GM23338 (cell line): ENCODE results near the gene SIK2. TPM values are rescaled to one million over a fixed set of nuclear protein-coding genes. Genes with fewer than 3 reads are reported as not detected.

ENCODE experiments used
- ATAC-seq: fragments of 200-7000 bp; cut with Tn5 transposase; 3 replicates; pipeline ENCODE4 v1.9.1; 2020
- DNase-seq: peaks from one replicate; pipeline ENCODE4 v3.0.0-alpha.2; 2015; ENCODE audit warnings: low spot score
- H2AFZ ChIP-seq: fragments of 200-600 bp; sonication (generic); 2 replicates; pipeline ENCODE4 v1.8.0; 2016; ENCODE audit warnings: antibody characterized with exemption, mild to moderate bottlenecking, moderate library complexity
- H3F3A ChIP-seq: fragments of 200-600 bp; sonication (generic); replicated peaks from 2 replicates; pipeline ENCODE4 v1.8.0; 2017; ENCODE audit warnings: antibody characterized with exemption, mixed run types, low read depth
- H3K27ac ChIP-seq: fragments of 200-600 bp; sonication (generic); 2 replicates; pipeline ENCODE4 v1.6.1; 2016; ENCODE audit warnings: low read depth
- H3K27me3 ChIP-seq: fragments of 200-600 bp; sonication (generic); 2 replicates; pipeline ENCODE4 v1.8.0; 2016; ENCODE audit warnings: mild to moderate bottlenecking, mixed run types, moderate library complexity; ENCODE audit not compliant: insufficient read depth
- H3K36me3 ChIP-seq: fragments of 200-600 bp; sonication (generic); 2 replicates; pipeline ENCODE4 v1.8.0; 2016; ENCODE audit warnings: mild to moderate bottlenecking; ENCODE audit not compliant: insufficient read depth
- H3K4me1 ChIP-seq: fragments of 200-600 bp; sonication (generic); 2 replicates; pipeline ENCODE4 v1.8.0; 2016; ENCODE audit warnings: mild to moderate bottlenecking, moderate library complexity; ENCODE audit not compliant: insufficient read depth
- H3K4me2 ChIP-seq: fragments of 200-600 bp; sonication (generic); 2 replicates; pipeline ENCODE4 v1.7.1; 2017; ENCODE audit warnings: mixed run types
- H3K4me3 ChIP-seq: fragments of 200-600 bp; sonication (generic); 2 replicates; pipeline ENCODE4 v1.6.1; 2016; ENCODE audit warnings: mixed run types
- H3K79me2 ChIP-seq: fragments of 200-600 bp; sonication (generic); replicated peaks from 2 replicates; pipeline ENCODE4 v1.8.0; 2017; ENCODE audit warnings: mild to moderate bottlenecking; ENCODE audit not compliant: insufficient read depth
- H3K9me2 ChIP-seq: fragments of 200-600 bp; sonication (generic); 2 replicates; pipeline ENCODE4 v1.8.0; 2017; ENCODE audit not compliant: insufficient read depth
- H4K20me1 ChIP-seq: fragments of 200-600 bp; sonication (generic); replicated peaks from 2 replicates; pipeline ENCODE4 v1.8.0; 2017; ENCODE audit warnings: mild to moderate bottlenecking; ENCODE audit not compliant: insufficient read depth
- H3K27ac Mint-ChIP-seq: 2 replicates; pipeline ENCODE4 v1.8.0; 2020; ENCODE audit warnings: inconsistent platforms, mild to moderate bottlenecking, moderate library complexity, mixed read lengths
- H3K27me3 Mint-ChIP-seq: 3 replicates; pipeline ENCODE4 v1.8.0; 2022; ENCODE audit warnings: low read depth, mild to moderate bottlenecking, moderate library complexity, mixed read lengths, inconsistent platforms; ENCODE audit not compliant: insufficient read depth, poor library complexity
- H3K36me3 Mint-ChIP-seq: 3 replicates; pipeline ENCODE4 v1.8.0; 2021; ENCODE audit warnings: low read depth, mild to moderate bottlenecking, inconsistent platforms, moderate library complexity, mixed read lengths
- H3K4me1 Mint-ChIP-seq: 3 replicates; pipeline ENCODE4 v1.8.0; 2020; ENCODE audit warnings: mild to moderate bottlenecking, inconsistent platforms, mixed read lengths
- H3K4me3 Mint-ChIP-seq: 3 replicates; pipeline ENCODE4 v1.8.0; 2021; ENCODE audit warnings: moderate library complexity, mild to moderate bottlenecking, inconsistent platforms, mixed read lengths
- H3K9me3 Mint-ChIP-seq: 3 replicates; pipeline ENCODE4 v1.8.0; 2020; ENCODE audit warnings: moderate library complexity, mild to moderate bottlenecking, inconsistent platforms, mixed read lengths
- CREB1 ChIP-seq: fragments of 250-450 bp; sonication (Bioruptor Pico); IDR thresholded peaks from 2 replicates; pipeline ENCODE4 v1.5.0; 2020; ENCODE audit warnings: low read depth, mild to moderate bottlenecking, moderate library complexity
- CTCF ChIP-seq, 2 experiments: fragments of 200-600 bp in 1 of 2; sonication (generic) in 1 of 2; conservative IDR thresholded peaks; 2 replicates each; pipeline versions ENCODE4 v1.5.1 to v1.6.1; 2016 to 2017; ENCODE audit warnings: antibody characterized with exemption in 2 of 2, low read depth in 2 of 2, mild to moderate bottlenecking in 2 of 2, moderate library complexity in 1 of 2
- ETS1 ChIP-seq: IDR thresholded peaks from 2 replicates; pipeline ENCODE4 v1.6.1; 2016; ENCODE audit warnings: antibody characterized with exemption
- EZH2 ChIP-seq: fragments of 200-600 bp; sonication (generic); IDR thresholded peaks from one replicate; pipeline ENCODE4 v1.8.0; 2017; ENCODE audit warnings: antibody characterized with exemption, mild to moderate bottlenecking, low read depth; ENCODE audit not compliant: unreplicated experiment
- EZH2phosphoT487 ChIP-seq: fragments of 200-600 bp; sonication (generic); IDR thresholded peaks from one replicate; pipeline ENCODE4 v1.8.1; 2018; ENCODE audit warnings: antibody characterized with exemption; ENCODE audit not compliant: unreplicated experiment
- JUNB ChIP-seq: IDR thresholded peaks from one replicate; pipeline ENCODE4 v1.6.1; 2016; ENCODE audit warnings: antibody characterized with exemption; ENCODE audit not compliant: unreplicated experiment
- NANOG ChIP-seq: IDR thresholded peaks from 2 replicates; pipeline ENCODE4 v1.6.1; 2016; ENCODE audit warnings: antibody characterized with exemption, borderline replicate concordance
- POLR2AphosphoS5 ChIP-seq: IDR thresholded peaks from 2 replicates; pipeline ENCODE4 v1.6.1; 2016; ENCODE audit warnings: antibody characterized with exemption, low read depth
- STAT1 ChIP-seq: IDR thresholded peaks from one replicate; pipeline ENCODE4 v1.6.1; 2016; ENCODE audit warnings: antibody characterized with exemption; ENCODE audit not compliant: unreplicated experiment
- ZNF114 ChIP-seq: fragments of 250-450 bp; sonication (Bioruptor Pico); IDR thresholded peaks from 2 replicates; pipeline ENCODE4 v1.5.0; 2020; ENCODE audit warnings: mild to moderate bottlenecking, moderate library complexity
- ZNF331 ChIP-seq: fragments of 250-450 bp; sonication (Bioruptor Pico); IDR thresholded peaks from 2 replicates; pipeline ENCODE4 v1.5.0; 2020; ENCODE audit warnings: low read depth, mild to moderate bottlenecking, moderate library complexity
- ZNF462 ChIP-seq: fragments of 250-450 bp; sonication (Bioruptor Pico); IDR thresholded peaks from 2 replicates; pipeline ENCODE4 v1.5.0; 2020; ENCODE audit warnings: mild to moderate bottlenecking, moderate library complexity
- polyA plus RNA-seq: library from polyadenylated mRNA; unstranded; fragments of >200 nt; fragmentation: Nextera tagmentation; extraction: Ambion mirVana; gene quantifications from 2 replicates; pipeline ENCODE4 v1.2.1, GENCODE V29; 2016
- total RNA-seq: library from RNA; depleted of rRNA; stranded (reverse); fragments of >200 nt; shearing (Covaris generic); gene quantifications from 2 replicates; pipeline ENCODE4 v1.2.3, GENCODE V29; 2014

Gene SIK2
- total and polyA plus RNA-seq, 2 experiments from 2014 or later: 2.3 to 6.7 TPM

GRCh38 chr11:111632516-111633220 lies 30.4 kb downstream of the SIK2 start:
- TF ChIP-seq EZH2: no peak
- no peak for TF ChIP-seq ZNF114 (CRISPR knock-in tag)
- no peak for TF ChIP-seq ZNF462 (CRISPR knock-in tag)
- TF ChIP-seq ETS1: no peak
- no peak for TF ChIP-seq CREB1 (CRISPR knock-in tag)
- no peak for TF ChIP-seq JUNB
- no peak for TF ChIP-seq NANOG
- no peak for TF ChIP-seq CTCF (conservative IDR thresholded peaks at IDR 0.05; ENCODE audit: low read depth in 2 of 2)
- TF ChIP-seq EZH2phosphoT487: no peak
- no peak for TF ChIP-seq STAT1
- TF ChIP-seq POLR2AphosphoS5: no peak
- TF ChIP-seq ZNF331 (CRISPR knock-in tag): no peak
- H3K36me3 ChIP-seq: no peaks in the 10 kb centered on the region
- no peaks in the 10 kb centered on the region for H3F3A ChIP-seq
- H3K4me2 ChIP-seq: no peak overlapping the region
- Mint-ChIP-seq H3K27me3 (no peaks in the 10 kb centered on the region), H3K36me3 (no peaks in the 10 kb centered on the region), H3K9me3 (no peaks in the 10 kb centered on the region), H3K4me1 (peaks cover 18% of the 10 kb centered on the region), H3K4me3 (no peak overlapping the region), H3K27ac (no peak overlapping the region)
- no peaks in the 10 kb centered on the region for H3K27me3 ChIP-seq
- H4K20me1 ChIP-seq: no peaks in the 10 kb centered on the region
- ATAC-seq (no peak), DNase-seq (no peak)
- H3K4me1 ChIP-seq: 0 out of 2 replicates have a peak, but pooled peaks cover 1% of the 10 kb centered on the region
- peak overlapping the region; percentile 58; the same call in 1 of the 2 replicates for H3K27ac ChIP-seq
- no peak overlapping the region for H3K4me3 ChIP-seq
- H3K9me2 ChIP-seq: no peaks in the 10 kb centered on the region
- H2AFZ ChIP-seq: no peak overlapping the region
- no peaks in the 10 kb centered on the region for H3K79me2 ChIP-seq
